Astrocyte of the cerebellum (primary cell): ENCODE measurements around the gene ZDHHC3.
A peak's percentile ranks its signal among the peaks of the same experiment; 100 is the strongest.
"Not testable (repeated sequence)": the region's sequence is repeated elsewhere in the genome, so short reads cannot be mapped to it uniquely, and the experiment has no call there.

Experiments used
- DNase-seq: peaks from one replicate; pipeline ENCODE4 v3.0.0-alpha.2; 2011; ENCODE audit warnings: low read depth
- H3K4me3 ChIP-seq: 2 replicates; pipeline ENCODE4 v1.5.1; 2011; ENCODE audit warnings: mild to moderate bottlenecking, low read depth, low read length, moderate library complexity
- in situ Hi-C: cut with HindIII; loops from 2 replicates; pipeline ENCODE4 v1.10.0; 2017; ENCODE audit warnings: low sequenced_read_pairs
- TF ChIP-seq, protein P1 (sequence below): IDR thresholded peaks from 2 replicates; pipeline ENCODE4 v1.5.1; 2012; ENCODE audit warnings: low read length, low read depth, moderate library complexity, mild to moderate bottlenecking; ENCODE audit errors: missing control alignments

Gene ZDHHC3

DNA sequence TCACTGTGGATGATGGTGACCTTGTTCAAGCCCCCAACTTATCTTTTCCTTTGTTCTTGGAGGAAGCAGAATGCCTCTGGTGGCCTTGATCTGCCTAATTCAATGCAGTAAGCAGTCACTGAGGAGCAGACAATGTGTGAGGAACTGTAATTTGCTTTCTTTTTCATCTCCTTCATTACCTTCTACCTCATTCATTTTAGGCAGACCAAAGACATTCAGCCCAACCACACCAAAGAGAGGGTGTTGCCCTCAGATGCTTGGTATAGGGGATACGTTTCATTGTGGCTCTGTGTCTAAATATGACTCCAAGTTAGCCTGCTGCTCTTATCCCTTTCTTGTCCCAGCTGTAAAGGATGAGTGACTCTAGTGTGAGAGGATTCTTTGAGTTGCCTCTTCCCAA is 15.4 kb upstream of the ZDHHC3 start:
- TF ChIP-seq, protein P1, sequence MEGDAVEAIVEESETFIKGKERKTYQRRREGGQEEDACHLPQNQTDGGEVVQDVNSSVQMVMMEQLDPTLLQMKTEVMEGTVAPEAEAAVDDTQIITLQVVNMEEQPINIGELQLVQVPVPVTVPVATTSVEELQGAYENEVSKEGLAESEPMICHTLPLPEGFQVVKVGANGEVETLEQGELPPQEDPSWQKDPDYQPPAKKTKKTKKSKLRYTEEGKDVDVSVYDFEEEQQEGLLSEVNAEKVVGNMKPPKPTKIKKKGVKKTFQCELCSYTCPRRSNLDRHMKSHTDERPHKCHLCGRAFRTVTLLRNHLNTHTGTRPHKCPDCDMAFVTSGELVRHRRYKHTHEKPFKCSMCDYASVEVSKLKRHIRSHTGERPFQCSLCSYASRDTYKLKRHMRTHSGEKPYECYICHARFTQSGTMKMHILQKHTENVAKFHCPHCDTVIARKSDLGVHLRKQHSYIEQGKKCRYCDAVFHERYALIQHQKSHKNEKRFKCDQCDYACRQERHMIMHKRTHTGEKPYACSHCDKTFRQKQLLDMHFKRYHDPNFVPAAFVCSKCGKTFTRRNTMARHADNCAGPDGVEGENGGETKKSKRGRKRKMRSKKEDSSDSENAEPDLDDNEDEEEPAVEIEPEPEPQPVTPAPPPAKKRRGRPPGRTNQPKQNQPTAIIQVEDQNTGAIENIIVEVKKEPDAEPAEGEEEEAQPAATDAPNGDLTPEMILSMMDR, result no peak
- in situ Hi-C loops, result no loop called here
- no peak overlapping the region for H3K4me3 ChIP-seq
- no peak for DNase-seq

DNA sequence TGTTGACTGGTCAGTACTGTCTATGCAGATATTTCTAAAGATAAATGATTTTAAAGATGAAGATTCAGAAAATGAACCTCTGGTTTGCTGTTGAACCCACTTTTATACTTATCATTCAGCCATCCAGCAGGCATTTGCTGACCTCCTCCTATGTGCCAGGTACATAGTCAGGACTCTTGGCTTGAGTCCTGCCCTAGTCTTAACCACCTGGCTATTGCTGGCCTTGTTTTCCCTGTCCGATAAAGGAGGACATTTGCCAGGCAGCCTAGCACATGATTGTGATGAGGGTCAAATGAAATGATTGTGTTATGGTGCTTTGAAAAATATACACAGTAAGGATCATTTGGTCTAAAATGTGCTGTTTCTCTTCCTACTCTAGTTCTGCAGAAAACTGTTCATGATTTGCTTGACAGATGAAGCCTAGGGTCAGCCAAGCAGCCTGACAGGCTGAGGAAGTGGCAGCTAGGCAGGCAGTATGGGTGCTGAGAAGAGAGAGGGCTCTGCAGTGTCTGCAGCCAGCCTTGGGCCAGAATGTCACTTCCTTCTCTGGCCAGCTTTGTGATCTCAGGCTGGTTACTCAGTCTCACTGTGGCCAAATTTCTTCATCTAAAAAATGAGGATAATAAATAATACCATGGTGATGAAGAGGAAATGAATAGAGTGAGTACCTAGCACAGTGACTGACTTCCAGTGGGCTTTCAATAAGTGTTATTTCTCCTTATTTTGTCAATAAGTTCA is 13.8 kb upstream of the ZDHHC3 start:
- DNase-seq, result no peak
- H3K4me3 ChIP-seq, result no peak overlapping the region
- TF ChIP-seq, protein P1, result no peak
- in situ Hi-C loops, result no loop called here

GRCh38 chr3:44989141-44989540 is 13.2 kb upstream of the ZDHHC3 start:
- TF ChIP-seq, protein P1, result no peak
- H3K4me3 ChIP-seq, result no peak overlapping the region
- no peak for DNase-seq
- in situ Hi-C loops, result no loop called here

DNA sequence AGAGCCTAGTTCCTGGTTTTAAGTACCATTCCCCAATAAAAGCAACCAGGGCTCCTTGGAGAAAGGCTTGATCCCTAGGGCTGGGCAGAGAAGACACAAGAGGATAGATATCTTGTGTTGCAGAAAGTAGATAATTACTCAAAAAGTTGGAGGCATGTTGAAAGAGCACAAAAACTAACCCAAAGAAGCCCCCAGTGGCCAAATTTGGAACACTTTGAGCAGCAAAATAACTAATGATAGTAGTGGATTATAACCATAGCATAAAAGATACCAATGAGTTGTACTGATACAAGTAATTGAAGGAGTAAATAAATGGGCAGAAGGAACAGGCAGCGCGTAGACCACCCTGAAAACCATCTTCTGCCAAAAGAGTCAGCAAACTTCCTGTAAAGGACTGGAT is 12.1 kb upstream of the ZDHHC3 start:
- no peak for DNase-seq
- in situ Hi-C loops, result no loop called here
- H3K4me3 ChIP-seq, result no peak overlapping the region
- TF ChIP-seq, protein P1, result peak; percentile 60

DNA sequence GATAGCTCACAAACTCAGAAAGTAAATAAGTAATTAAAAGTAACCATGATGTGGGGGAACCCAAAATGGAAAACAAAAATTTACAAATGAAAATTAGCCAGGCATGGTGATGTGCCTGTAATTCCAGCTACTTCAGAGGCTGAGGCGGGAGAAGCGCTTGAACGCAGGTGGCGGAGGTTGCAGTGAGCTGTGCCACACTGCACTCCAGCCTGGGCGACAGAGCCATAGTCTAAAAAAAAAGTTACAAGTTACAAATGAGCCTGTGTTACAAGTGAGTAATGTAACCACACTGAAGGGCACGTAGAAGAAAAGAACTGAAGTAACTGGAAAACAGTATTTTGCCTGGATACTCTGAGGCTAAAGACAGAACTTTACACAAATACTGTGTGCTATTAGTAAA is 11.4 kb upstream of the ZDHHC3 start:
- TF ChIP-seq, protein P1, result no peak
- in situ Hi-C loops, result no loop called here
- no peak for DNase-seq

GRCh38 chr3:44986330-44986729 is 10.4 kb upstream of the ZDHHC3 start:
- DNase-seq, H3K4me3 ChIP-seq, in situ Hi-C loops: not testable (repeated sequence)

More for the DNA sequence above, 11.4 kb upstream of the ZDHHC3 start:
- H3K4me3 ChIP-seq, result no peak overlapping the region

DNA sequence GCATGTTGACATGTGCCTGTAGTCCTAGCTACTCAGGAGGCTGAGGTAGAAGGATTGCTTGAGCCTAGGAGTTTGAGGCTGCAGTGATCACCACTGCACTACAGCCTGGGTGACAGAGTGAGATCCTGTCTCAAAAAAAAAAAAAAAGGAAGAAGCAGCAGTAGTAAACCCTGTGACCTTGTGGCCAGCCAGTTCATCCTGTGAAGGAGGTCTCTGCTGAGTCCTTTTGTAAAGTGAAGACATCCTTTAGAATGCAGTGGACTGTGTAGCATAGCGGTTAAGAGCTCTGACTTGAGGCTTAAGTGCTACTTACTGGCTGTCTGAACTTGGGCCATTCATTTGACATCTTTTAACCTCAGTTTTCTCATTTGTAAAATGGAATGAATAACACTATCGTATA is 8.4 kb upstream of the ZDHHC3 start:
- TF ChIP-seq, protein P1, result no peak
- no peak overlapping the region for H3K4me3 ChIP-seq
- in situ Hi-C loops, result no loop called here
- no peak for DNase-seq
